Vagina (tissue), 2 donors: ENCODE measurements around the gene CCDC12. TPM values are rescaled to one million over a fixed set of nuclear protein-coding genes. Genes with fewer than 3 reads are reported as not detected.

Source experiments
- DNase-seq, 2 donors: peaks; one replicate each; pipeline ENCODE4 v3.0.0-alpha.2; 2017; ENCODE audit errors: extremely low spot score in 2 of 2
- H3K27ac ChIP-seq: fragments of 200-600 bp; sonication (generic); one replicate; pipeline ENCODE4 v1.5.1; 2019
- H3K27me3 ChIP-seq: fragments of 200-600 bp; sonication (generic); one replicate; pipeline ENCODE4 v1.5.1; 2019
- H3K36me3 ChIP-seq, 2 donors: fragments of 200-600 bp; sonication (generic); one replicate each; pipeline ENCODE4 v1.5.1; 2017 to 2019
- H3K4me1 ChIP-seq: fragments of 200-600 bp; sonication (generic); one replicate; pipeline ENCODE4 v1.5.1; 2019
- H3K4me3 ChIP-seq, 2 donors: fragments of 200-600 bp; sonication (generic); 1 replicate in 1 of 2; 2 replicates in 1 of 2; pipeline ENCODE4 v1.5.1; 2016 to 2019
- H3K9me3 ChIP-seq: fragments of 200-600 bp; sonication (generic); one replicate; pipeline ENCODE4 v1.5.1; 2019
- POLR2A ChIP-seq, 2 donors: fragments of 450-650 bp; IDR thresholded peaks; one replicate each; pipeline ENCODE4 v1.6.1; 2017; ENCODE audit warnings: antibody characterized with exemption in 2 of 2, mild to moderate bottlenecking in 2 of 2, moderate library complexity in 2 of 2
- POLR2AphosphoS5 ChIP-seq, 2 donors: sonication (generic); formaldehyde crosslinking; IDR thresholded peaks; one replicate each; pipeline ENCODE4 v1.9.0; 2017; ENCODE audit warnings: antibody characterized with exemption in 2 of 2, mild to moderate bottlenecking in 2 of 2, low read depth in 1 of 2; ENCODE audit not compliant: insufficient read depth in 1 of 2
- intact Hi-C: fragments of 100-400 bp; cut with DNase I; formaldehyde crosslinking; loops from one replicate; pipeline ENCODE4 v1.15.1; 2023
- total RNA-seq: library from RNA; depleted of rRNA; stranded (reverse); fragments of >200 nt; gene quantifications from one replicate; pipeline ENCODE4 v1.2.3, GENCODE V29; 2016
- TF ChIP-seq, protein P1 (sequence below), 3 experiments: fragments of 450-650 bp in 2 of 3; fragments of 200-600 bp in 1 of 3; sonication (generic) in 1 of 3; IDR thresholded peaks; one replicate each; pipeline ENCODE4 v1.5.1; 2017 to 2019; ENCODE audit warnings: antibody characterized with exemption in 3 of 3, mild to moderate bottlenecking in 2 of 3, moderate library complexity in 2 of 3

CCDC12 gene
- total RNA-seq, 1 donor from 2014 or later = 55.5 TPM

DNA sequence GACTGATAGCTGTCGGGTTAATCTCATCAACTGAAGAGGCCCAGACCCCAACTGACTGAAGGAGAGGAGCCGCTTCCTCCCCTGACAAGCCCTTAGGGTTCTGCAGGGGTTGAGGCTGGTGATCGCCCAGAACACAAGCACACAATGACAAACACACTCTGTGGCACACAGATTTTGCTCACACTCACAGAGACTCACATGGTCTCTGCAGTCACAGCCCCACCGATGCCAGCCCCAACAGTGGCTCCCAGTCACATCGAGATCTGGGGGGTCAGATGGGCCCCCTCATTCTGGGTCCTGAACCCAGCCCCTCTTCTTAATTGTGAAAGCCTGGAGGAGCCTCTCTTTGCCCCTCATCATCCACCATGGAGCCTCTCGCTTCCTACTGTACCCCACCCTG lies 82.3 kb downstream of the CCDC12 start:
- DNase-seq = no peak
- Histone ChIP-seq H3K36me3 (no peaks in the 10 kb centered on the region), H3K27ac (no peak overlapping the region), H3K9me3 (no peaks in the 10 kb centered on the region), H3K27me3 (no peaks in the 10 kb centered on the region), H3K4me3 (no peak overlapping the region), H3K4me1 (peaks cover 48% of the 10 kb centered on the region)
- TF ChIP-seq POLR2A (IDR thresholded peaks at IDR 0.05) (no peak), POLR2AphosphoS5 (IDR thresholded peaks at IDR 0.05; ENCODE audit: insufficient read depth in 1 of 2, low read depth in 1 of 2) (no peak)
- TF ChIP-seq, protein P1, sequence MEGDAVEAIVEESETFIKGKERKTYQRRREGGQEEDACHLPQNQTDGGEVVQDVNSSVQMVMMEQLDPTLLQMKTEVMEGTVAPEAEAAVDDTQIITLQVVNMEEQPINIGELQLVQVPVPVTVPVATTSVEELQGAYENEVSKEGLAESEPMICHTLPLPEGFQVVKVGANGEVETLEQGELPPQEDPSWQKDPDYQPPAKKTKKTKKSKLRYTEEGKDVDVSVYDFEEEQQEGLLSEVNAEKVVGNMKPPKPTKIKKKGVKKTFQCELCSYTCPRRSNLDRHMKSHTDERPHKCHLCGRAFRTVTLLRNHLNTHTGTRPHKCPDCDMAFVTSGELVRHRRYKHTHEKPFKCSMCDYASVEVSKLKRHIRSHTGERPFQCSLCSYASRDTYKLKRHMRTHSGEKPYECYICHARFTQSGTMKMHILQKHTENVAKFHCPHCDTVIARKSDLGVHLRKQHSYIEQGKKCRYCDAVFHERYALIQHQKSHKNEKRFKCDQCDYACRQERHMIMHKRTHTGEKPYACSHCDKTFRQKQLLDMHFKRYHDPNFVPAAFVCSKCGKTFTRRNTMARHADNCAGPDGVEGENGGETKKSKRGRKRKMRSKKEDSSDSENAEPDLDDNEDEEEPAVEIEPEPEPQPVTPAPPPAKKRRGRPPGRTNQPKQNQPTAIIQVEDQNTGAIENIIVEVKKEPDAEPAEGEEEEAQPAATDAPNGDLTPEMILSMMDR (IDR thresholded peaks at IDR 0.05) = no peak
- intact Hi-C loops = no loop called here

DNA sequence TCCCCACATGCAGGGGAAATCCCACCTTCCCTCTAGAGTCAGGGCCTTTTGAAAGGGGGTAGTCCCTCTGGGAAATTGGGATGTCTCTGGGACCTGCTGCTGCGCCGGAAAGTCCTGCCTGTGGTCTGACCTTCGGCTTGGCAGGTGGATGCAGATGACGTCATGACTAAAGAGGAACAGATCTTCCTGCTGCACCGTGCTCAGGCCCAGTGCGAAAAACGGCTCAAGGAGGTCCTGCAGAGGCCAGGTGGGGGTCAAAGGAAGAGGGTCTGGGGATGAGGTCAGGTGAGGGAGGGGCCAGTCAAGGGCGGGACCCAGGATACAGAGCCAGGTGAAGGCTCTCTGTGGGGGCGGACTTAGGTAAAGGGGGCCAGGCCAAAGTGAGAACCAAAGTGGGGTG lies 82.8 kb downstream of the CCDC12 start:
- Histone ChIP-seq H3K9me3 (no peaks in the 10 kb centered on the region), H3K36me3 (no peaks in the 10 kb centered on the region), H3K4me3 (no peak overlapping the region), H3K4me1 (peaks cover 43% of the 10 kb centered on the region), H3K27me3 (no peaks in the 10 kb centered on the region), H3K27ac (no peak overlapping the region)
- intact Hi-C loops = no loop called here
- TF ChIP-seq, protein P1 (IDR thresholded peaks at IDR 0.05) = no peak
- TF ChIP-seq POLR2A (IDR thresholded peaks at IDR 0.05) = no peak
- TF ChIP-seq POLR2AphosphoS5 (IDR thresholded peaks at IDR 0.05; ENCODE audit: insufficient read depth in 1 of 2, low read depth in 1 of 2) = no peak
- no peak for DNase-seq

DNA sequence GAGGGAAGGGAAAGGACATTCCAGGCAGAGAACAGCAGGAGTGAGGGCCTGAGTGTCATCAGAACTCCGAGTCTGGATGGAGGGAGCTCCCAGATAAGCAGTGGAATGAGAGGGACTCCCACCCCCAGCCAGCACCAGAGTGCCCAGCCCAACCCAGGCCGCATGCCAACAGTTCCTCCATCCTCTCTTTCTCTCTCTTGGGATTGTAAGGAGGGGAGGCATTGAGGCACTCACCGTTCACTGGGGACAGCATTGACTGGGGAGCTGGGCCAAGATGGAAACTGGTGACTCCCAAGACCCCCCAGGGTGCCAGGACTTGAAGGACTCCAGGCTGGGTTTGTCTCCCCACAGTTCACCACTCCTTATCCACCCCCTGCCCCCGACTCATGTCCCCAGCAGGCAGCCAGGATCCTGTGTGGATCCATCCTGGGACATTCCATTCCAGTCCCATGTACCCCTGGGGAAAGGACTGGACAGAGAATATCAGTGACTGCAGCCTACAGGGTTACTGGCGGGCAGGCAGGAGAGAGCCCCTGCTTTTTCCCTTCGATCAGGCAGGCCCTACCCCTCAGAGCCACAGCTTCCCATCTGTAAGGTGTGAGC lies 83.3 kb downstream of the CCDC12 start:
- DNase-seq = no peak
- Histone ChIP-seq H3K27me3 (no peaks in the 10 kb centered on the region), H3K4me3 (no peak overlapping the region), H3K36me3 (no peaks in the 10 kb centered on the region), H3K27ac (no peak overlapping the region), H3K4me1 (peaks cover 39% of the 10 kb centered on the region), H3K9me3 (no peaks in the 10 kb centered on the region)
- intact Hi-C loops = no loop called here
- TF ChIP-seq POLR2AphosphoS5 (IDR thresholded peaks at IDR 0.05; ENCODE audit: insufficient read depth in 1 of 2, low read depth in 1 of 2) (no peak), POLR2A (IDR thresholded peaks at IDR 0.05) (no peak)
- TF ChIP-seq, protein P1 (IDR thresholded peaks at IDR 0.05) = no peak

DNA sequence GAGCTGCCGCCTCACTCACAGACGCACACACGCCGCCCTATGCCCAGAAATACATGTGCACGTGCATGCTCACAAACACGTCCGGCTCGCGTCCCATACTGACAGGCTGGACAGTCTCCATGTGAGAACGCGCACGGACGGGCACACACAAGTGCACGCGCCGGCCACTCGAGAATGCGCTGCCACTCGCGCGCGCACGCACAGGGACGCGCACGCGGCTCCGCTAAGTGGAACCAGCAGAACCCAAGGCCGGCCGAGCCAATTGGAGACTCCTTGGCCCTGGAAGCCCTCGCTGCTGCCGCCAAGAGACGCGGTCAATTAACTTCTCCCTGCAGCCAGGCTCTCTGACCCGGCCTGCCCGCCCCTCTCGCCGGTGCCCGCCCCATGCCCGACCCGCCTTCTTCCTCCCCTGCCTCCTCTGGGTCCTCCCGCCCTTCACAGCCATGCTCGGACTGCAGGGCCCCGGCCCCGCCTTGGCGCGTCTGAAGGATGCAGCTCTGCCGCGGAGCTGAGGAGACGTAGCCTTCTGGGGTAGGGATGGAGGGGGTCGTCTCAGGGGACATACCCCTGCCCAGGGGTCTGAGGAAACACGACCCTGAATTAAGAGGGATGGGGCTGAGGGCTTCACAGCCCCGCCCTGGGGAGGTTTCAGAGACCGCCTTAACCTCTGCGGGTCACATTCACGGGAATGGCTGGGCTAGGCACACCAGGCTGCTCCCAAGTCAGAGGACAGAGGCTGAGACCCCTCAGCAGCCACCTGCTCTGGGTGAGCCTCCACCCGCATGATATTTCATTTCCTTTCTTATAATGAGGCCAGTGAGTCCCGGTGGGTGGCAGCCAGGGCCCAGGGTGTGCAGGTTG lies 84.0 kb downstream of the CCDC12 start:
- peak overlapping the region; percentile 38 to 39 for H3K4me3 ChIP-seq
- no peaks in the 10 kb centered on the region for H3K36me3 ChIP-seq
- no peak for DNase-seq
- H3K27me3 ChIP-seq = no peaks in the 10 kb centered on the region
- peaks cover 34% of the 10 kb centered on the region for H3K4me1 ChIP-seq
- TF ChIP-seq POLR2A (IDR thresholded peaks at IDR 0.05) (no peak), POLR2AphosphoS5 (IDR thresholded peaks at IDR 0.05; ENCODE audit: insufficient read depth in 1 of 2, low read depth in 1 of 2) (peak in 1 of 2 donors; percentile 38)
- TF ChIP-seq, protein P1 (IDR thresholded peaks at IDR 0.05) = no peak
- peak overlapping the region; percentile 33 for H3K27ac ChIP-seq
- intact Hi-C loops = no loop called here
- H3K9me3 ChIP-seq = no peaks in the 10 kb centered on the region

DNA sequence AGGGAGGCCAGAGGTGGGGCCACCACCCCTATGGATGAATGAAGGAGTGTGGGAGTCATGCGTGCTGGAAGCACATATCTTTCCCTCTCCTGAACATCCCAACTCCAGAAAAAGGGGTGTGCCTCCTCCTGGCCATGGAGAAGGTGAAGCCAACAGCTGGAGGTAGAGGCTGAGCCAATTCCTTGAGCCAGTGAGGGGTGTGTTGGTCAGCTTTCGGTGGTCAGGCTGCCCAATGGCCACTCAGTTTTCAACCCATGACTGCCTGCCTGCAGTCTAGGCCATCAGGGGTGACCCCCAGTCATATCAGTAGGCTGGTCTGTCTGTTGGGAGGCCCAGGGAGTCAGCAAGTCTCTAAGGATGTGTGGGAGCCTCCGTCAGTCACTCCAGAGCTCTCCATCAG lies 85.4 kb downstream of the CCDC12 start:
- TF ChIP-seq POLR2AphosphoS5 (IDR thresholded peaks at IDR 0.05; ENCODE audit: insufficient read depth in 1 of 2, low read depth in 1 of 2) = no peak
- TF ChIP-seq, protein P1 (IDR thresholded peaks at IDR 0.05) = no peak

More for the DNA sequence above, 85.4 kb downstream of the CCDC12 start:
- no peak overlapping the region for H3K4me3 ChIP-seq
- no peak for DNase-seq
- no peaks in the 10 kb centered on the region for H3K36me3 ChIP-seq
- H3K4me1 ChIP-seq = peaks cover 34% of the 10 kb centered on the region
- intact Hi-C loops = no loop called here
- H3K27ac ChIP-seq = no peak overlapping the region
- H3K27me3 ChIP-seq = no peaks in the 10 kb centered on the region
- H3K9me3 ChIP-seq = no peaks in the 10 kb centered on the region
